Activated T-cell treated with anti-CD3 and anti-CD28 coated beads for 48 hours (primary cell): ENCODE results near the gene PC.
"Not testable (repeated sequence)": the region's sequence is repeated elsewhere in the genome, so short reads cannot be mapped to it uniquely, and the experiment has no call there.

Source experiments
- DNase-seq: peaks from one replicate; pipeline ENCODE4 v3.0.0-alpha.2; 2020; ENCODE audit warnings: low read depth

The PC gene

GRCh38 chr11:66842896-66843775, 115.0 kb downstream of the PC start, which contains the start of gene RCE1:
Gene RCE1, plus strand, starts transcription at chr11:66843441. Its CDS starts 15 bp downstream, at chr11:66843456.
- peak; percentile 92 for DNase-seq

GRCh38 chr11:66842501-66842895, 115.7 kb downstream of the PC start:
- no peak for DNase-seq

GRCh38 chr11:66841861-66842260, 116.3 kb downstream of the PC start:
- DNase-seq = no peak

- no peak for DNase-seq
Measured at GRCh38 chr11:66840317-66841091, 117.7 kb downstream of the PC start.

- DNase-seq = no peak
Measured at GRCh38 chr11:66835768-66836405, 122.3 kb downstream of the PC start.

GRCh38 chr11:66834943-66835342, 123.2 kb downstream of the PC start:
- no peak for DNase-seq

- no peak for DNase-seq
Measured at GRCh38 chr11:66834539-66834845, 123.7 kb downstream of the PC start.

- not testable (repeated sequence) for DNase-seq
Measured at GRCh38 chr11:66824573-66824972, 133.6 kb downstream of the PC start.

GRCh38 chr11:66823700-66824099, 134.5 kb downstream of the PC start:
- DNase-seq = no peak

GRCh38 chr11:66820901-66821300, 137.3 kb downstream of the PC start:
- no peak for DNase-seq

GRCh38 chr11:66820381-66820780, 137.8 kb downstream of the PC start:
- DNase-seq = no peak

GRCh38 chr11:66818231-66818955, 139.8 kb downstream of the PC start:
- no peak for DNase-seq

GRCh38 chr11:66815646-66816045, 142.5 kb downstream of the PC start:
- DNase-seq = no peak

- DNase-seq = no peak
Measured at GRCh38 chr11:66814678-66815077, 143.5 kb downstream of the PC start.

GRCh38 chr11:66810576-66811185, 147.5 kb downstream of the PC start:
- DNase-seq = no peak

- DNase-seq = no peak
Measured at GRCh38 chr11:66809592-66809991, 148.6 kb downstream of the PC start.

GRCh38 chr11:66800720-66801428, 157.3 kb downstream of the PC start:
- DNase-seq = no peak

- DNase-seq = not testable (repeated sequence)
Measured at GRCh38 chr11:66799815-66800214, 158.4 kb downstream of the PC start.
